Stimulated activated CD4-positive, alpha-beta T cell treated with anti-CD3 and anti-CD28 coated beads, Interleukin-2, amount 100 ng/mL, for 24 hours (primary cell): ENCODE measurements around the gene HOXD8.

Experiments used
- DNase-seq, 2 donors: peaks; one replicate each; pipeline ENCODE4 v3.0.0-alpha.2; 2020

The HOXD8 gene

GRCh38 chr2:176117162-176117822, 12.2 kb upstream of the HOXD8 start:
- no peak for DNase-seq

- no peak for DNase-seq
Observed at GRCh38 chr2:176117823-176118371, 11.6 kb upstream of the HOXD8 start.

GRCh38 chr2:176118601-176119339, 10.7 kb upstream of the HOXD8 start:
- DNase-seq, result no peak

GRCh38 chr2:176120364-176121189, 8.9 kb upstream of the HOXD8 start:
- no peak for DNase-seq

- no peak for DNase-seq
Observed at GRCh38 chr2:176121190-176122051, 8.1 kb upstream of the HOXD8 start.

- DNase-seq, result no peak
Observed at GRCh38 chr2:176122052-176122682, 7.3 kb upstream of the HOXD8 start.

GRCh38 chr2:176122683-176123410, 6.7 kb upstream of the HOXD8 start, which contains the start of gene HOXD9:
Gene HOXD9, plus strand, starts transcription at chr2:176122719. Its CDS starts 50 bp downstream, at chr2:176122769.
- peak in 1 of 2 donors; percentile 34 for DNase-seq

- DNase-seq, result no peak
Observed at GRCh38 chr2:176123411-176124109, 5.9 kb upstream of the HOXD8 start.

GRCh38 chr2:176124110-176124946, 5.2 kb upstream of the HOXD8 start:
- DNase-seq, result no peak

- no peak for DNase-seq
Observed at GRCh38 chr2:176124947-176125771, 4.3 kb upstream of the HOXD8 start.

GRCh38 chr2:176125772-176126054, 3.8 kb upstream of the HOXD8 start:
- no peak for DNase-seq

GRCh38 chr2:176126929-176127773, 2.4 kb upstream of the HOXD8 start:
- DNase-seq, result peak; percentile 77 to 80

- no peak for DNase-seq
Observed at GRCh38 chr2:176127774-176128072, 1.8 kb upstream of the HOXD8 start.

- DNase-seq, result no peak
Observed at GRCh38 chr2:176128172-176128981, 1.1 kb upstream of the HOXD8 start.

GRCh38 chr2:176129813-176130146, 275 bp downstream of the HOXD8 start:
- no peak for DNase-seq

GRCh38 chr2:176130147-176130956, 847 bp downstream of the HOXD8 start:
- DNase-seq, result peak in 1 of 2 donors; percentile 38
